Neural cell (in vitro differentiated cells): ENCODE measurements around the gene PAK1.

Source experiments
- CTCF ChIP-seq: fragments of 450-650 bp; IDR thresholded peaks from 2 replicates; pipeline ENCODE4 v1.5.1; 2014; ENCODE audit warnings: antibody characterized with exemption, mild to moderate bottlenecking, moderate library complexity; ENCODE audit not compliant: poor library complexity, severe bottlenecking
- EP300 ChIP-seq: fragments of 450-650 bp; conservative IDR thresholded peaks from 2 replicates; pipeline ENCODE4 v1.6.1; 2014; ENCODE audit warnings: antibody characterized with exemption, mild to moderate bottlenecking, moderate library complexity; ENCODE audit not compliant: poor library complexity, severe bottlenecking
- EZH2 ChIP-seq: fragments of 200-600, 300-800 bp; shearing (Covaris generic), sonication (generic); IDR thresholded peaks from 2 replicates; pipeline ENCODE4 v1.6.1; 2014; ENCODE audit warnings: antibody characterized with exemption, low read length, borderline replicate concordance, mild to moderate bottlenecking; ENCODE audit not compliant: insufficient read depth, poor library complexity, severe bottlenecking
- MXI1 ChIP-seq: fragments of 450-650 bp; conservative IDR thresholded peaks from 2 replicates; pipeline ENCODE4 v1.6.1; 2014; ENCODE audit warnings: antibody characterized with exemption, mild to moderate bottlenecking; ENCODE audit not compliant: poor library complexity, severe bottlenecking
- POLR2AphosphoS5 ChIP-seq: IDR thresholded peaks from 2 replicates; pipeline ENCODE4 v1.6.1; 2012
- RAD21 ChIP-seq: fragments of 450-650 bp; conservative IDR thresholded peaks from 2 replicates; pipeline ENCODE4 v1.6.1; 2014; ENCODE audit warnings: antibody characterized with exemption, mild to moderate bottlenecking, moderate library complexity
- SMC3 ChIP-seq: fragments of 450-650 bp; conservative IDR thresholded peaks from 2 replicates; pipeline ENCODE4 v1.6.1; 2014; ENCODE audit warnings: antibody characterized with exemption, mild to moderate bottlenecking, moderate library complexity; ENCODE audit not compliant: poor library complexity

GRCh38 chr11:77431813-77432212, 42.1 kb downstream of the PAK1 start:
- TF ChIP-seq EZH2 (no peak), CTCF (no peak), EP300 (no peak), SMC3 (no peak), POLR2AphosphoS5 (no peak), RAD21 (no peak), MXI1 (no peak)
